ENCODE data around the gene TNS3. TPM values are rescaled to one million over a fixed set of nuclear protein-coding genes. Genes with fewer than 3 reads are reported as not detected.

Gene TNS3
- total and polyA plus RNA-seq, 9 of the 15 experiments (the other 6 are each of a cell fraction or from before 2014, with no cell fraction given) = 0.20 TPM; not detected in 8

GRCh38 chr7:47227762-47228177 is 354.1 kb downstream of the TNS3 start (continued):
- TF ChIP-seq NR2C2 (CRISPR knock-in tag; IDR thresholded peaks at IDR 0.05) (no peak), NR2C2 (tag; IDR thresholded peaks at IDR 0.05) (peak; percentile 32; the same call in 1 of the 2 replicates), ATF3 (IDR thresholded peaks at IDR 0.05) (peak; percentile 82), ATF3 (CRISPR knock-in tag; conservative IDR thresholded peaks at IDR 0.05) (no peak), ETV5 (CRISPR knock-in tag; IDR thresholded peaks at IDR 0.05; ENCODE audit: low read depth) (peak; percentile 40; the same call in 1 of the 2 replicates), MAZ (CRISPR knock-in tag; conservative IDR thresholded peaks at IDR 0.05 in 1 of 2, IDR thresholded peaks at IDR 0.05 in 1 of 2) (peak in 1 of 2 experiments; percentile 56; a peak in 1 of 4 replicates), LEF1 (IDR thresholded peaks at IDR 0.05) (peak; percentile 56; the same call in 1 of the 2 replicates), RCOR1 (IDR thresholded peaks at IDR 0.05; ENCODE audit: borderline replicate concordance in 1 of 2, low read depth in 2 of 2, low read length in 2 of 2) (peak in 1 of 2 experiments; percentile 70; a peak in 1 of 4 replicates), CREB3 (tag; conservative IDR thresholded peaks at IDR 0.05; ENCODE audit: low read depth) (0 out of 2 replicates have a peak, but pooled peaks have one; percentile 23), CBFA2T3 (IDR thresholded peaks at IDR 0.05) (peak; percentile 43; the same call in 1 of the 2 replicates), MYNN (IDR thresholded peaks at IDR 0.05) (peak; percentile 26; the same call in 1 of the 2 replicates), MYNN (CRISPR knock-in tag; IDR thresholded peaks at IDR 0.05) (no peak), ZNF318 (IDR thresholded peaks at IDR 0.05; ENCODE audit: borderline replicate concordance in 1 of 2, low read depth in 1 of 2) (no peak), RFX1 (IDR thresholded peaks at IDR 0.05) (peak; percentile 76), SOX6 (IDR thresholded peaks at IDR 0.05) (0 out of 2 replicates have a peak, but pooled peaks have one; percentile 10), ATF7 (IDR thresholded peaks at IDR 0.05) (peak; percentile 24; the same call in 1 of the 2 replicates), FOXK2 (conservative IDR thresholded peaks at IDR 0.05 in 1 of 2, IDR thresholded peaks at IDR 0.05 in 1 of 2; ENCODE audit: low read depth in 2 of 2) (0 out of 4 replicates have a peak, but pooled peaks of 1 of the 2 experiments have one; percentile 41), CBFB (CRISPR knock-in tag; IDR thresholded peaks at IDR 0.05) (peak; percentile 92), ZBTB17 (CRISPR knock-in tag; IDR thresholded peaks at IDR 0.05) (0 out of 2 replicates have a peak, but pooled peaks have one; percentile 31)
